Activated CD8-positive, alpha-beta T cell treated with anti-CD3 and anti-CD28 coated beads for 36 hours (primary cell): ENCODE measurements around the gene POTEF. TPM values are rescaled to one million over a fixed set of nuclear protein-coding genes. Genes with fewer than 3 reads are reported as not detected.
A peak's percentile ranks its signal among the peaks of the same experiment; 100 is the strongest.
"Not testable (repeated sequence)": the region's sequence is repeated elsewhere in the genome, so short reads cannot be mapped to it uniquely, and the experiment has no call there.

Experiments used
- ATAC-seq: fragments of 200-7000 bp; cut with Tn5 transposase; one replicate; pipeline ENCODE4 v1.10.0; 2021; ENCODE audit warnings: mild to moderate bottlenecking, moderate library complexity
- CTCF ChIA-PET: fragments of 350-600 bp; sonication (Branson Sonifier 250); formaldehyde crosslinking; loops from one replicate; lab custom pipeline; 2021; ENCODE audit warnings: antibody characterized with exemption; lab: Charles Lee
- POLR2A ChIA-PET: fragments of 350-600 bp; sonication (Branson Sonifier 250); formaldehyde crosslinking; loops from one replicate; lab custom pipeline; 2021; ENCODE audit warnings: antibody characterized with exemption; lab: Charles Lee
- DNase-seq: peaks from one replicate; pipeline ENCODE4 v3.0.0-alpha.2; 2020
- H3K27ac Mint-ChIP-seq: one replicate; pipeline ENCODE4 v1.8.0; 2021; ENCODE audit warnings: mild to moderate bottlenecking, mixed read lengths
- H3K27me3 Mint-ChIP-seq: one replicate; pipeline ENCODE4 v1.8.0; 2021; ENCODE audit warnings: mixed read lengths
- H3K36me3 Mint-ChIP-seq: one replicate; pipeline ENCODE4 v1.8.0; 2021; ENCODE audit warnings: low read depth, mixed read lengths
- H3K4me1 Mint-ChIP-seq: one replicate; pipeline ENCODE4 v1.8.0; 2021; ENCODE audit warnings: low read depth, mixed read lengths
- H3K4me3 Mint-ChIP-seq: one replicate; pipeline ENCODE4 v1.8.0; 2021; ENCODE audit warnings: mild to moderate bottlenecking, moderate library complexity, mixed read lengths
- H3K9me3 Mint-ChIP-seq: one replicate; pipeline ENCODE4 v1.8.0; 2021; ENCODE audit warnings: mixed read lengths
- intact Hi-C: fragments of 100-400 bp; cut with micrococcal nuclease; formaldehyde crosslinking; loops from one replicate; pipeline ENCODE4 v1.10.0; 2022
- total RNA-seq, 2 experiments: library from RNA; stranded (reverse); gene quantifications; one replicate each; pipeline ENCODE4 v1.2.3, GENCODE V29; 2021
- TF ChIP-seq, protein P1 (sequence below): fragments of 200-600 bp; IDR thresholded peaks from one replicate; pipeline ENCODE4 v1.8.0; 2022; ENCODE audit warnings: antibody characterized with exemption, mild to moderate bottlenecking

POTEF gene
- total RNA-seq, 2 experiments from 2014 or later = not detected

DNA sequence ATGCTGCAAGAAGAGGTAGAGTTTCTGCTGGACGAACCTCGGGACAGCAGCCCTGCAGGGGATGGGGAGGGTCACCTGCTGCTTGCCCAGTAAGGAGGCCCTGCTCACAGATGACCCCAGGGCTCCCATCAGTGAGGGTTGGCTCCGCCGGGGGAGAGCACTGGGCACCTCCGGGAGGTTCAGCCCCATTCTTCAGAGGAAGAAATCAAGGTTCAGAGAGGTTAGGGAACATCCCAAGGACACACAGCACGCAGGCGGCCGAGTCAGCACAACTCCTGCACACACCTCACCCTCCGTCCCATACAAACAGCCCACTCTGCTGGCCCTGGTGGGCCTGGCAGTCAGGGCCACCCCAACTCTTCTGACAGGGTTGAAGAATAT, 27.6 kb upstream of the POTEF start:
- H3K27ac Mint-ChIP-seq = no peak overlapping the region

DNA sequence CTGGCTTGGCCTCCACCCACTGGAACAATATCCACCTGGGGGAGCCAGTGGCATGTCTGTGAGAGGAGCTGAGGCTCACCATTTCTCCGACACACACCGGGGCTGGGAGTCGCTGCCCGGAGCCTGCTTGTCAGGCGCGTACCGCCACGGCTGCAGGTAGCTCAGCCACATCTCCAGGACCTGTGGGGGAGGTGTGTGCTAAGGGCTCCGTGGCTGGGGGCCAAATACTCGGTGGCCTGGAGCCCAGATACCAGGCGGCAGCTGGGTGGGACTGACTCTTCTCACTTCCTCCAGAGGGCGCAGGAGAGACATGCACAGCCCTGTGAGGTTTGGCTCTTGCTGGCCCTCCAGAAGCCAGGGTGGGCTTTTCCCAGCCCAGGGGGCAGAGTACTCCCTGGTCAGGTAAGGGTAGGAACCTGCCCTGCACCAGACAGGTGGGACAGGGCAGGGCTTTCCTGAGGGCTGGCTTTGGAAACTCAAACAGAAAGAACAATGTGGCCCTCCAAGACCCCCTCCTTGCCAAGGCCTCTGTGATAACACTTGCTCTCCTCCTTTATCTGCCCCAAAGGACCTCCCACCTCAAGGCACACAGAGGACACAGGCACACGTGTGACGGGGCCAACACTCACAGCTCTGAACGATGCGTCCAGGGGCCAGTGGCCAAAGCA, 27.1 kb upstream of the POTEF start:
- Mint-ChIP-seq H3K4me1 (peaks cover 13% of the 10 kb centered on the region), H3K36me3 (peaks cover 18% of the 10 kb centered on the region)
- H3K27me3 Mint-ChIP-seq, POLR2A ChIA-PET, intact Hi-C loops, H3K4me3 Mint-ChIP-seq, CTCF ChIA-PET, H3K9me3 Mint-ChIP-seq, H3K27ac Mint-ChIP-seq: not testable (repeated sequence)
- ATAC-seq (peak; percentile 43), DNase-seq (peak; percentile 36)

More for the DNA sequence above, 27.6 kb upstream of the POTEF start:
- H3K36me3 Mint-ChIP-seq = peaks cover 18% of the 10 kb centered on the region
- H3K4me1 Mint-ChIP-seq = peaks cover 13% of the 10 kb centered on the region
- no peaks in the 10 kb centered on the region for H3K27me3 Mint-ChIP-seq
- intact Hi-C loops = no loop called here
- TF ChIP-seq, protein P1, sequence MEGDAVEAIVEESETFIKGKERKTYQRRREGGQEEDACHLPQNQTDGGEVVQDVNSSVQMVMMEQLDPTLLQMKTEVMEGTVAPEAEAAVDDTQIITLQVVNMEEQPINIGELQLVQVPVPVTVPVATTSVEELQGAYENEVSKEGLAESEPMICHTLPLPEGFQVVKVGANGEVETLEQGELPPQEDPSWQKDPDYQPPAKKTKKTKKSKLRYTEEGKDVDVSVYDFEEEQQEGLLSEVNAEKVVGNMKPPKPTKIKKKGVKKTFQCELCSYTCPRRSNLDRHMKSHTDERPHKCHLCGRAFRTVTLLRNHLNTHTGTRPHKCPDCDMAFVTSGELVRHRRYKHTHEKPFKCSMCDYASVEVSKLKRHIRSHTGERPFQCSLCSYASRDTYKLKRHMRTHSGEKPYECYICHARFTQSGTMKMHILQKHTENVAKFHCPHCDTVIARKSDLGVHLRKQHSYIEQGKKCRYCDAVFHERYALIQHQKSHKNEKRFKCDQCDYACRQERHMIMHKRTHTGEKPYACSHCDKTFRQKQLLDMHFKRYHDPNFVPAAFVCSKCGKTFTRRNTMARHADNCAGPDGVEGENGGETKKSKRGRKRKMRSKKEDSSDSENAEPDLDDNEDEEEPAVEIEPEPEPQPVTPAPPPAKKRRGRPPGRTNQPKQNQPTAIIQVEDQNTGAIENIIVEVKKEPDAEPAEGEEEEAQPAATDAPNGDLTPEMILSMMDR = no peak
- no peak for ATAC-seq
- H3K4me3 Mint-ChIP-seq = no peak overlapping the region
- DNase-seq = no peak
- H3K9me3 Mint-ChIP-seq = no peaks in the 10 kb centered on the region
- POLR2A ChIA-PET = no interaction called here
- CTCF ChIA-PET = no interaction called here

DNA sequence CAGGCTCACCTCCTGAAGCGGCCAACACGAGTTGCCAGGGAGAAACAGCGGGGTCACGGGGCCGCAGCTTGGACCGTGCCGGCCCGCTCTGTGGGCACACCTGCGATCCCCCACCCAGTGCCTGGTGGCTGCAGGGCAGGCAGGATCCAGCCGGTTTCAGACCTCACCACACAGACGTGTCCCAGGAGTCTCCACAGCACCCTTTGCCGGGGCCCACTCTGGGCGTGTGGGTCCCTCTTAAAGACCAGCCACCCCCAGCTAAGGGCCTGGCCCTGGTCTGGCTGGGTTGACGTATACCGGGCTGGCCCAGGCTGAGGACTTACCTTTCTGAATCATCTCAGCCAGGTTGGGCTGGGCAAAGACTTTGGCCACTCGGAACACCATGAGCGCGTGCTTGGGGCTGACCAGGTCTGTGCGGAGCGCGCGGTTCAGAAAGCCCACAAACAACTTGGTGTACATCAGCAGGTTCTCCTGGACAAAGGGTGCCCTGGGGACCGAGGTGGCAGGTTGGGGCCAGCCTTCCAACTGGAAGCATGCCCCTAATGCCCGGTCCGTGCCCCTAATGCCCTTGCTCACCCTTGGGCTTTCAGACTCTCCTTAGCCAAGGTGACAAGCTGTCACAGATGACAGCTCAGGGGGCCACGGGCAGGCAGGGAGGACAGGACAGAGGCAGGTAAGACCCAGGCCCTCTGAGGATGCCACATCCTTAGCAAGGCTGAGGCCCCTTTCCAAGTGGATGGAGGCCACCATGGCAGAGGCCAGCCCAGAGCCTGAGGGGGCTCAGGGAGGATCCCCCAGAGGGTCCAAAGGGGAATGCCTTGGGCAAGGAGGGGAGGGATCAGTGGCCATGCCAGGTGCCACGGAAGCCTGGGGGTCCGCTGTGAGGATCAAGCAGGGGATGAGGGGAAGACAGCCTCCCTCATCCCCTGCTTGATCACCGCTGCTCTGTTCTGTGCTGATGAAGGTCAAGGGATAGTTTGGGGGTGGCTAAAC, 26.0 kb upstream of the POTEF start:
- ATAC-seq = no peak
- H3K4me3 Mint-ChIP-seq = no peak overlapping the region
- DNase-seq = no peak
- ChIA-PET CTCF (no interaction called here), POLR2A (no interaction called here)
- TF ChIP-seq, protein P1 = no peak
- H3K27me3 Mint-ChIP-seq = no peaks in the 10 kb centered on the region
- intact Hi-C loops = no loop called here
- peaks cover 13% of the 10 kb centered on the region for H3K4me1 Mint-ChIP-seq
- peaks cover 20% of the 10 kb centered on the region for H3K36me3 Mint-ChIP-seq
- H3K9me3 Mint-ChIP-seq = no peaks in the 10 kb centered on the region
- no peak overlapping the region for H3K27ac Mint-ChIP-seq

DNA sequence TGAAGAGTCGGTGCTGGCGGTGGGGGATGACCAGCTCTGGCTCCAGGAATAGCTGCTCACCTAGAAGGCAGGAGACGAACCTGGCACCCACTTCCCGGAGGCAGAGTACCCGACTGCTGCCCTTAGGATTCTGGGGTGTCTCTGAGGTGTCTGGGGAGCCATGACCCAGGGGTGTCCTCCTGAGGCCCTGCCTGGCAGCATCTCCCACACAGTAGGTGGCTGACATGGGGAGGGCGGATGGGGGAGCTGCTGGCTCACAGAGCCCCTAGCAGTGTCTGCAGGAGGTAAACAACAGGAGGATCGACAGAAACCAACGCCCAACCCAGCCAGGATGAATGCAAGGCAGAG, 25.4 kb upstream of the POTEF start:
- not testable (repeated sequence) for H3K27ac Mint-ChIP-seq

DNA sequence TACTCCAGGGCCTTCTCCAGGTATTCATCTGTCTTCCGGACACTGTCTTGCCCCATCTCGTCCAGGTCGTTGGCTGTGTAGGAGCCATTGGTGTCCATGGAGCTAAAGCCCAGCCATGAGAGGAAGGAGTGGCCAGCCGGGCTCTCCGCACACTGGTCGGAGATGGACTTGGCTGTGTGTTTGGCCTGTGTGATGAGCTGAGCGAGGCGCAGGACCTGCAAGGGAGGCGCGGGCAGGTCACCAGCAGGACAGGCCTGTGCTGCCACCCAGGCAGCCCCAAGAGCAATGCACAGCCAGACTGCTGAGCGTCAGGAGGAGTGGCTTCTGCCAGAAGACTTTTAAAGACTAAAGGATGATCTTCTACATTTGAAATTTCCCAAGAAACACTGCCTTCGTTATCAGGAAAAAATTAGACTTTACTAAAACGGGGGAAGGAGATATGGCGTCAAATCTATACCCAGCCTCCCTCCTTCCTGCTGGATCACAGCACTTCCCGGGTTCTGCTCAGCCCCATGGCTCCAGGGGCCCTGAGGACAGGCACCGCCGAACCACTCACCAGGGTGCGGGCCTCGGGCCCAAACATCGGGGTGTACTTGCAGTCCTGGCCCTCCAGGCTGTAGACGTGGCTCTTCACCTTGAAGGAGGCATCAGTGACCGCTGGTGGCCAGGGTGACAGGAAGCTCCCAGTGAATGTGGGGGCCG, 24.9 kb upstream of the POTEF start:
- H3K4me3 Mint-ChIP-seq, intact Hi-C loops, CTCF ChIA-PET, H3K27me3 Mint-ChIP-seq, H3K27ac Mint-ChIP-seq, DNase-seq, POLR2A ChIA-PET, ATAC-seq, H3K9me3 Mint-ChIP-seq: not testable (repeated sequence)
- Mint-ChIP-seq H3K36me3 (peaks cover 21% of the 10 kb centered on the region), H3K4me1 (peaks cover 13% of the 10 kb centered on the region)

More for the DNA sequence above, 25.4 kb upstream of the POTEF start:
- H3K27me3 Mint-ChIP-seq, CTCF ChIA-PET, POLR2A ChIA-PET, H3K9me3 Mint-ChIP-seq, DNase-seq, ATAC-seq, intact Hi-C loops, H3K4me3 Mint-ChIP-seq: not testable (repeated sequence)
- H3K36me3 Mint-ChIP-seq = peaks cover 21% of the 10 kb centered on the region
- peaks cover 13% of the 10 kb centered on the region for H3K4me1 Mint-ChIP-seq

DNA sequence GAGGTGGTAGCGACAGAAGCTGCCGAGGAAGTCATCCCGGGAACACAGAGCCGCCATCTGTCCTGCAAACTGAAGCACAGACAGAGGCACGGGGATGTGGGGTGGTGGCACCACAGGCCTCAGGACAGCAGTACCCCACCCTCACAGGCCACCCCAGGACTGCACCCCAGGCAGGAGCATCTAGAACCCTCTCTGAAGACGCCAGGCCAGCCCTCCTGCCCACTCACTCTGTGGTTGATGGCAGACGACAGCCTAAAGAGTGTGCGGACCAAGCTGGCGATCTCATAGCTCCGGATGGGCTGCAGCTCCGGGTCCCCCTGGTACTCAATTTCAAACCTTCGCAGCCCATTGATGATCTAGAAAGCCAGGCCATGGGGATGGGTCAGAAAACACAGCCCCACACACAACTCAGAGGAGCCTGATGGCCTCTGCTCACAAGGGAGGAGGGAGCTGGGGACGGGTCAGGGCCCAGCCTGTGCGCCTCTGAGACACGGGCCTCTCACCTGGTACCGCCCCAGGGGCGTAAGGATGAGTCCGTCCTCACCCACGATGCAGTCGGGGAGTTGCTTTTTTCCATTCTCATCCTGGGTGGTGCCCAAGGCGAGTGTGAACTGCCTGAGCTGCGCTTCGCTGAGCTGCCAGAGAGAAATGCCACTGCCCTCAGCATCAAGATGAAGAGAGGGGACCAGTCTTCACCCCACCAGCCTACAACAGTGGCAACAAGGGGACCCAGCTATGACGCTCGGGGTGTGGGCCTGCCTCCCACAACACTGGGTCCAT, 24.0 kb upstream of the POTEF start:
- ChIA-PET POLR2A (no interaction called here), CTCF (no interaction called here)
- H3K9me3 Mint-ChIP-seq = no peaks in the 10 kb centered on the region
- DNase-seq (no peak), ATAC-seq (no peak)
- H3K27me3 Mint-ChIP-seq = no peaks in the 10 kb centered on the region
- TF ChIP-seq, protein P1 = no peak
- no peak overlapping the region for H3K27ac Mint-ChIP-seq
- peaks cover 17% of the 10 kb centered on the region for H3K36me3 Mint-ChIP-seq
- peaks cover 7% of the 10 kb centered on the region for H3K4me1 Mint-ChIP-seq
- intact Hi-C loops = no loop called here
- no peak overlapping the region for H3K4me3 Mint-ChIP-seq

DNA sequence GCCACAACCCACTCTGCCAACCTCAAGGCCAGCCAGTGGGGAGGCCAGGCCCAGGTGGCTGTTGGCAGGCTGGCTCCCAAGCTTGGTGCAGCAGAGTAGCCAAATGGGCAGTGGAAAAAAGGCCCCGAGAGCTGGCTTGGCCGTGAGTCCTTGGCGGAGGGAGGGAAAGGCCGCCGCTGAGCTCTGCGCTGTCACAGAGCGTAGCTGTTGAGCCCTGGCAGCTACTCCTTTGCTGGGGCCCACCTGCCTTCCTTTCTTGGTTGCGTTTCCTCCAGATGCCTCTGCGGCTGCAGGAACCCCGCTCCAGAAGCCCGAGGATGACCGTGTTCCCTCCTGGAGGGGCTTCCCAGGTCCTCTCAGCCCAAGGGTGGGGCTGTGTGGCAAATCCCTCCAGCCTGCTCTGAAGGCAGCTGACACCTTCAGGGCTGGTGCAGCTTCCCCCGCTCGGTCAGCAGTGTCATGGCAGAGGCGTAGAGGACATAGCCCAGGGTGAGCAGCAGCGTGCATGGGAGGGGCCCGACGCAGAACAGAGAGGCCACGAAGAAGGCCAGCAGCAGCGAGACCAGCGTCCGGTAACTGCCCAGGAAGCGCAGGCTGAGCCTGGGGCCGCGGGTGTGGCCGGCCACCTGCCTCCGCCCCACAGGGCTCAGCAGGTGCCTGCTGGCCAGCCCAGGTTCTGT, 23.3 kb upstream of the POTEF start:
- H3K27me3 Mint-ChIP-seq, H3K27ac Mint-ChIP-seq, intact Hi-C loops, H3K4me3 Mint-ChIP-seq, POLR2A ChIA-PET, H3K4me1 Mint-ChIP-seq, H3K9me3 Mint-ChIP-seq, CTCF ChIA-PET, ATAC-seq, DNase-seq: not testable (repeated sequence)
- H3K36me3 Mint-ChIP-seq = peaks cover 17% of the 10 kb centered on the region

DNA sequence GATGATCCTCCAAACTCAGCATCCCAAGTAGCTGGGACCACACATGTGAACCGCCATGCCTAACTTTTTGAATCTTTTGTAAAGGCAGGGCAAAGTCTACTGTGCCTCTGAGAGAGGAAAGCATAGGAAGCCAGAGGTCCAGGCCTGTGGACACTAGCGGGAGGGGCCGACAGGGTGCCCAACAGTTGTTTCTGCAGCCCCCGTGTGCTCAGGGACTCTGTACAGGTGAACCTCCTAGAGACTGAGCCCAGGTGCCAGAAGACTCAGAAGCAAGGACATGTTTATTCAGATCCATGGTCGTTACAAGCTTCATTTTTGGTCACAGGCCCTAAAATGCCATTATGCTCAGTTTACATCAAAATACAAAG, 22.1 kb upstream of the POTEF start:
- H3K4me3 Mint-ChIP-seq, DNase-seq, ATAC-seq, H3K9me3 Mint-ChIP-seq, intact Hi-C loops, H3K4me1 Mint-ChIP-seq, H3K27me3 Mint-ChIP-seq, CTCF ChIA-PET, POLR2A ChIA-PET, H3K27ac Mint-ChIP-seq: not testable (repeated sequence)
- peaks cover 12% of the 10 kb centered on the region for H3K36me3 Mint-ChIP-seq
